HepG2 (cell line): Measurements from ENCODE around the gene PERP. TPM values are rescaled to one million over a fixed set of nuclear protein-coding genes. Genes with fewer than 3 reads are reported as not detected.

ENCODE experiments used
- FOXP4 ChIP-seq: sonication (generic); formaldehyde crosslinking; IDR thresholded peaks from 2 replicates; pipeline ENCODE4 v1.4.0; 2020; ENCODE audit warnings: missing genetic modification reagents
- IKZF5 ChIP-seq: IDR thresholded peaks from 2 replicates; pipeline ENCODE4 v1.6.1; 2018; ENCODE audit warnings: missing genetic modification reagents, mild to moderate bottlenecking, missing compliant biosample characterization
- KDM5A ChIP-seq: fragments of 200-600 bp; sonication (generic); IDR thresholded peaks from 2 replicates; pipeline ENCODE4 v1.7.0; 2018; ENCODE audit warnings: antibody characterized with exemption, mild to moderate bottlenecking, low read length, borderline replicate concordance
- MTA1 ChIP-seq: sonication (generic); formaldehyde crosslinking; IDR thresholded peaks from 2 replicates; pipeline ENCODE4 v1.4.0; 2020; ENCODE audit warnings: missing genetic modification reagents, mild to moderate bottlenecking, borderline replicate concordance
- MZF1 ChIP-seq: sonication (generic); formaldehyde crosslinking; IDR thresholded peaks from 2 replicates; pipeline ENCODE4 v1.8.1; 2023; ENCODE audit warnings: mild to moderate bottlenecking, missing genetic modification reagents, borderline replicate concordance
- NFIC ChIP-seq: IDR thresholded peaks from 2 replicates; pipeline ENCODE4 v1.6.1; 2012; ENCODE audit warnings: mild to moderate bottlenecking, low read length, inconsistent platforms
- ONECUT2 ChIP-seq: sonication (generic); formaldehyde crosslinking; IDR thresholded peaks from 2 replicates; pipeline ENCODE4 v1.4.0; 2020; ENCODE audit warnings: missing genetic modification reagents
- PPARG ChIP-seq: conservative IDR thresholded peaks from 2 replicates; pipeline ENCODE4 v1.6.1; 2016; ENCODE audit warnings: missing biosample characterization, missing genetic modification reagents
- PREB ChIP-seq: sonication (generic); formaldehyde crosslinking; IDR thresholded peaks from 2 replicates; pipeline ENCODE4 v1.4.0; 2020; ENCODE audit warnings: missing genetic modification reagents
- SKIL ChIP-seq: sonication (generic); formaldehyde crosslinking; IDR thresholded peaks from 2 replicates; pipeline ENCODE4 v1.8.0; 2022; ENCODE audit warnings: missing genetic modification reagents, mild to moderate bottlenecking, moderate library complexity, borderline replicate concordance
- ZNF275 ChIP-seq: sonication (generic); formaldehyde crosslinking; IDR thresholded peaks from 2 replicates; pipeline ENCODE4 v1.8.0; 2022; ENCODE audit warnings: missing genetic modification reagents, mild to moderate bottlenecking, inconsistent platforms, borderline replicate concordance
- ZNF333 ChIP-seq: sonication (generic); formaldehyde crosslinking; IDR thresholded peaks from 2 replicates; pipeline ENCODE4 v1.4.0; 2020; ENCODE audit warnings: mild to moderate bottlenecking, missing genetic modification reagents, borderline replicate concordance
- ZNF530 ChIP-seq: sonication (generic); formaldehyde crosslinking; IDR thresholded peaks from 2 replicates; pipeline ENCODE4 v1.5.0; 2020; ENCODE audit warnings: low read depth, mild to moderate bottlenecking, missing genetic modification reagents
- ZNF569 ChIP-seq: sonication (generic); formaldehyde crosslinking; IDR thresholded peaks from 2 replicates; pipeline ENCODE4 v1.5.0; 2020; ENCODE audit warnings: mild to moderate bottlenecking, missing genetic modification reagents, moderate library complexity, borderline replicate concordance
- ZNF607 ChIP-seq: sonication (generic); formaldehyde crosslinking; IDR thresholded peaks from 2 replicates; pipeline ENCODE4 v1.5.1; 2020; ENCODE audit warnings: missing genetic modification reagents, mild to moderate bottlenecking, borderline replicate concordance
- ZNF720 ChIP-seq: sonication (generic); formaldehyde crosslinking; IDR thresholded peaks from 2 replicates; pipeline ENCODE4 v1.4.0; 2020; ENCODE audit warnings: missing genetic modification reagents
- ZNF747 ChIP-seq: sonication (generic); formaldehyde crosslinking; IDR thresholded peaks from 2 replicates; pipeline ENCODE4 v1.8.1; 2023; ENCODE audit warnings: missing genetic modification reagents, mild to moderate bottlenecking, borderline replicate concordance
- ZNF75D ChIP-seq: sonication (generic); formaldehyde crosslinking; IDR thresholded peaks from 2 replicates; pipeline ENCODE4 v1.8.1; 2023; ENCODE audit warnings: missing genetic modification reagents, mild to moderate bottlenecking, borderline replicate concordance
- ZNF777 ChIP-seq: sonication (generic); formaldehyde crosslinking; IDR thresholded peaks from 2 replicates; pipeline ENCODE4 v1.4.0; 2020; ENCODE audit warnings: missing genetic modification reagents
- ZNF788 ChIP-seq: sonication (generic); formaldehyde crosslinking; IDR thresholded peaks from 2 replicates; pipeline ENCODE4 v1.5.0; 2020; ENCODE audit warnings: mild to moderate bottlenecking, missing genetic modification reagents, borderline replicate concordance
- ZNF883 ChIP-seq: sonication (generic); formaldehyde crosslinking; IDR thresholded peaks from 2 replicates; pipeline ENCODE4 v1.5.1; 2020; ENCODE audit warnings: mild to moderate bottlenecking, missing genetic modification reagents; ENCODE audit errors: not compliant biosample characterization
- polyA plus RNA-seq, 8 experiments: library from polyadenylated mRNA; depleted of rRNA in 3 of 8; stranded (reverse) in 7 of 8; unstranded in 1 of 8; fragments of >200 nt; fragmentation: Illumina TruSeq in 4 of 8; extraction: Trizol in 4 of 8; gene quantifications; 2 replicates each; pipeline versions ENCODE4 v1.2.1 to v1.2.3, GENCODE V29; 2011 to 2016; ENCODE audit warnings: low read depth in 4 of 8, missing spikeins in 1 of 8, mixed read lengths in 1 of 8; ENCODE audit not compliant: insufficient read depth in 1 of 8
- total RNA-seq, 5 experiments: library from RNA; depleted of rRNA; stranded (reverse); fragments of >200 nt; fragmentation: Illumina TruSeq; extraction: Trizol; gene quantifications; 2 replicates each; pipeline ENCODE4 v1.2.3, GENCODE V29; 2016; ENCODE audit warnings: low read depth in 1 of 5

Gene PERP
- total and polyA plus RNA-seq, 2 of the 13 experiments (the other 11 are each of a cell fraction or from before 2014, with no cell fraction given): 26.0 to 53.0 TPM

GRCh38 chr6:138107078-138107751 lies at the start of gene PERP (continued):
- TF ChIP-seq ZNF883 (peak; percentile 88), ZNF569 (peak; percentile 87; the same call in 1 of the 2 replicates), MTA1 (CRISPR knock-in tag) (peak; percentile 81; the same call in 1 of the 2 replicates), IKZF5 (CRISPR knock-in tag) (peak; percentile 4; the same call in 1 of the 2 replicates), ZNF747 (CRISPR knock-in tag) (peak; percentile 88; the same call in 1 of the 2 replicates), NFIC (no peak), ZNF607 (CRISPR knock-in tag) (peak; percentile 95), KDM5A (peak; percentile 60; the same call in 1 of the 2 replicates), ZNF75D (CRISPR knock-in tag) (no peak; the same call in 1 of the 2 replicates), ZNF333 (CRISPR knock-in tag) (peak; percentile 91; the same call in 1 of the 2 replicates), FOXP4 (CRISPR knock-in tag) (peak; percentile 63; the same call in 1 of the 2 replicates), MZF1 (CRISPR knock-in tag) (no peak), ZNF788 (CRISPR knock-in tag) (peak; percentile 90), ONECUT2 (CRISPR knock-in tag) (no peak), PREB (CRISPR knock-in tag) (no peak), ZNF530 (no peak), ZNF777 (peak; percentile 84), ZNF720 (CRISPR knock-in tag) (peak; percentile 85; the same call in 1 of the 2 replicates), SKIL (CRISPR knock-in tag) (no peak), PPARG (CRISPR knock-in tag) (no peak), ZNF275 (CRISPR knock-in tag) (no peak)
